Measurements from ENCODE around the gene RYR2. TPM values are rescaled to one million over a fixed set of nuclear protein-coding genes. Genes with fewer than 3 reads are reported as not detected.

Gene RYR2
- total RNA-seq, 6 experiments from 2014 or later, result 0.02 to 0.43 (median 0.16) TPM

- WGBS (ENCODE audit: insufficient coverage, low coverage, low lambda C conversion rate, missing lambda C conversion rate), result 82% methylated on average over 3 of the region's 3 CpGs
- no peak for ATAC-seq
- intact Hi-C loops (cut with DNase I), result no loop called here
- H3K4me3 ChIP-seq, result no peak overlapping the region
- DNase-seq, result no peak
- no peaks in the 10 kb centered on the region for H3K27me3 ChIP-seq
- no peaks in the 10 kb centered on the region for H3K36me3 ChIP-seq
- peaks cover 0 to 22% (median 7%) of the 10 kb centered on the region in 4 donors for H3K4me1 ChIP-seq
- H3K9me3 ChIP-seq, result no peaks in the 10 kb centered on the region
- no peak for TF ChIP-seq POLR2A (IDR thresholded peaks at IDR 0.05)
- no peak for TF ChIP-seq CTCF (IDR thresholded peaks at IDR 0.05)
- no peak overlapping the region for H3K27ac ChIP-seq
Observed at GRCh38 chr1:237754627-237755026, 712.6 kb downstream of the RYR2 start.

GRCh38 chr1:237756304-237756967 lies 714.5 kb downstream of the RYR2 start:
- peak in 1 of 3 donors; percentile 62 for DNase-seq
- Histone ChIP-seq H3K4me3 (no peak overlapping the region), H3K27me3 (no peaks in the 10 kb centered on the region), H3K9me3 (no peaks in the 10 kb centered on the region), H3K36me3 (no peaks in the 10 kb centered on the region), H3K27ac (no peak overlapping the region), H3K4me1 (peaks cover 0 to 23% (median 2%) of the 10 kb centered on the region in 4 donors)
- intact Hi-C loops (cut with DNase I), result no loop called here
- peak; percentile 75 to 95 (median 87) for ATAC-seq
- WGBS (ENCODE audit: insufficient coverage, low coverage, low lambda C conversion rate, missing lambda C conversion rate), result 59% methylated on average over 12 of the region's 12 CpGs
- no peak for TF ChIP-seq POLR2A (IDR thresholded peaks at IDR 0.05)
- no peak for TF ChIP-seq CTCF (IDR thresholded peaks at IDR 0.05)

GRCh38 chr1:237759377-237759776 lies 717.4 kb downstream of the RYR2 start:
- ATAC-seq (no peak), DNase-seq (no peak)
- Histone ChIP-seq H3K4me1 (peaks cover 0 to 12% (median 0%) of the 10 kb centered on the region in 4 donors), H3K27me3 (no peaks in the 10 kb centered on the region), H3K27ac (no peak overlapping the region), H3K4me3 (no peak overlapping the region), H3K36me3 (no peaks in the 10 kb centered on the region), H3K9me3 (no peaks in the 10 kb centered on the region)
- no peak for TF ChIP-seq CTCF (IDR thresholded peaks at IDR 0.05)
- TF ChIP-seq POLR2A (IDR thresholded peaks at IDR 0.05), result no peak
- WGBS (ENCODE audit: insufficient coverage, low coverage, low lambda C conversion rate, missing lambda C conversion rate), result 68% methylated on average over 5 of the region's 5 CpGs
- intact Hi-C loops (cut with DNase I), result no loop called here

- Histone ChIP-seq H3K27me3 (no peaks in the 10 kb centered on the region), H3K4me3 (no peak overlapping the region), H3K36me3 (no peaks in the 10 kb centered on the region), H3K4me1 (peaks cover 0 to 12% (median 0%) of the 10 kb centered on the region in 4 donors), H3K9me3 (no peaks in the 10 kb centered on the region), H3K27ac (no peak overlapping the region)
- 12% methylated on average over 5 of the region's 5 CpGs for WGBS (ENCODE audit: insufficient coverage, low coverage, low lambda C conversion rate, missing lambda C conversion rate)
- intact Hi-C loops (cut with DNase I), result no loop called here
- peak in 2 of 4 donors; percentile 33 to 61 for ATAC-seq
- no peak for DNase-seq
- no peak for TF ChIP-seq POLR2A (IDR thresholded peaks at IDR 0.05)
- TF ChIP-seq CTCF (IDR thresholded peaks at IDR 0.05), result no peak
Observed at GRCh38 chr1:237760951-237761350, 719.0 kb downstream of the RYR2 start.
